ENCODE results near the gene SNTA1.
A peak's percentile ranks its signal among the peaks of the same experiment; 100 is the strongest.

The SNTA1 gene

GRCh38 chr20:33399924-33400323 is 43.6 kb downstream of the SNTA1 start:
- no peak overlapping the region for H3K14ac ChIP-seq (ENCODE audit: low read length)
- no peak overlapping the region for H3K23ac ChIP-seq (ENCODE audit: low read depth, low read length, poor library complexity)
- no peak overlapping the region for H2BK12ac ChIP-seq (ENCODE audit: low read length)
- no peak overlapping the region for H2BK15ac ChIP-seq (ENCODE audit: low read length)
- H2AFZ ChIP-seq (ENCODE audit: low read length), result no peak overlapping the region
- H4K91ac ChIP-seq (ENCODE audit: low read depth, low read length, poor library complexity), result no peak overlapping the region
- H3K27me3 ChIP-seq (ENCODE audit: control insufficient read depth in 3 of 3, insufficient read depth in 3 of 3, low read depth in 1 of 3, low read length in 3 of 3), result no peaks in the 10 kb centered on the region
- no peak overlapping the region for H2BK5ac ChIP-seq (ENCODE audit: low read length)
- peak overlapping the region in 1 of 2 donors; percentile 79 for H3K4me3 ChIP-seq (ENCODE audit: low read length in 2 of 2)
- H2AK5ac ChIP-seq (ENCODE audit: low read depth, low read length), result no peak overlapping the region
- H2BK120ac ChIP-seq (ENCODE audit: low read depth, low read length), result no peak overlapping the region
- peak overlapping the region; percentile 15 for H3K9ac ChIP-seq (ENCODE audit: low read depth, low read length, poor library complexity)
- no peaks in the 10 kb centered on the region for H3K9me3 ChIP-seq (replicated peaks in 1 of 2; ENCODE audit: control insufficient read depth in 2 of 2, insufficient read depth in 1 of 2, low read depth in 1 of 2, low read length in 2 of 2)
- H3K79me1 ChIP-seq (ENCODE audit: low read depth, low read length), result peaks cover 12% of the 10 kb centered on the region
- H3K4ac ChIP-seq (ENCODE audit: low read length), result no peak overlapping the region
- H3K4me2 ChIP-seq (ENCODE audit: insufficient read depth, low read length, poor library complexity, severe bottlenecking), result no peak overlapping the region
- no peak overlapping the region for H3K18ac ChIP-seq (ENCODE audit: low read length)
- H4K8ac ChIP-seq (ENCODE audit: low read depth, low read length), result no peak overlapping the region
- H3K4me1 ChIP-seq (ENCODE audit: control insufficient read depth in 2 of 2, insufficient read depth in 1 of 2, low read depth in 1 of 2, low read length in 2 of 2), result peaks cover 6 to 10% of the 10 kb centered on the region in 2 donors
- no peak overlapping the region for H3K27ac ChIP-seq (replicated peaks; ENCODE audit: low read length)
- H3K36me3 ChIP-seq (replicated peaks in 1 of 2; ENCODE audit: control insufficient read depth in 2 of 2, insufficient read depth in 2 of 2, low read length in 2 of 2), result peaks cover 0 to 26% of the 10 kb centered on the region in 2 donors
- DNase-seq (ENCODE audit: low spot score), result no peak
- WGBS, 2 donors (ENCODE audit: extremely low coverage in 2 of 2, insufficient read length in 2 of 2, insufficient replicate concordance in 1 of 2), result no CpG with 5 or more reads among the region's 6 CpGs

GRCh38 chr20:33394718-33395117 is 48.8 kb downstream of the SNTA1 start:
- H2BK5ac ChIP-seq (ENCODE audit: low read length), result no peak overlapping the region
- H3K14ac ChIP-seq (ENCODE audit: low read length), result no peak overlapping the region
- H3K4ac ChIP-seq (ENCODE audit: low read length), result no peak overlapping the region
- no peaks in the 10 kb centered on the region for H3K27me3 ChIP-seq (ENCODE audit: control insufficient read depth in 3 of 3, insufficient read depth in 3 of 3, low read depth in 1 of 3, low read length in 3 of 3)
- peak overlapping the region; percentile 43 for H4K8ac ChIP-seq (ENCODE audit: low read depth, low read length)
- no peak overlapping the region for H2BK120ac ChIP-seq (ENCODE audit: low read depth, low read length)
- 100% methylated on average over 1 of the region's 4 CpGs; no CpG with 5 or more reads in 1 of the 2 donors for WGBS, 2 donors (ENCODE audit: extremely low coverage in 2 of 2, insufficient read length in 2 of 2, insufficient replicate concordance in 1 of 2)
- H3K23ac ChIP-seq (ENCODE audit: low read depth, low read length, poor library complexity), result no peak overlapping the region
- H2BK12ac ChIP-seq (ENCODE audit: low read length), result no peak overlapping the region
- H3K9ac ChIP-seq (ENCODE audit: low read depth, low read length, poor library complexity), result no peak overlapping the region
- no peak overlapping the region for H3K18ac ChIP-seq (ENCODE audit: low read length)
- H3K9me3 ChIP-seq (replicated peaks in 1 of 2; ENCODE audit: control insufficient read depth in 2 of 2, insufficient read depth in 1 of 2, low read depth in 1 of 2, low read length in 2 of 2), result peaks cover 2 to 6% of the 10 kb centered on the region in 2 donors
- H2AK5ac ChIP-seq (ENCODE audit: low read depth, low read length), result no peak overlapping the region
- no peak overlapping the region for H3K27ac ChIP-seq (replicated peaks; ENCODE audit: low read length)
- H2BK15ac ChIP-seq (ENCODE audit: low read length), result no peak overlapping the region
- H3K79me1 ChIP-seq (ENCODE audit: low read depth, low read length), result peaks cover 2% of the 10 kb centered on the region
- no peaks in the 10 kb centered on the region for H3K4me1 ChIP-seq (ENCODE audit: control insufficient read depth in 2 of 2, insufficient read depth in 1 of 2, low read depth in 1 of 2, low read length in 2 of 2)
- H3K4me3 ChIP-seq (ENCODE audit: low read length in 2 of 2), result no peak overlapping the region
- peaks cover 16 to 71% of the 10 kb centered on the region in 2 donors for H3K36me3 ChIP-seq (replicated peaks in 1 of 2; ENCODE audit: control insufficient read depth in 2 of 2, insufficient read depth in 2 of 2, low read length in 2 of 2)
- H2AFZ ChIP-seq (ENCODE audit: low read length), result no peak overlapping the region
- no peak overlapping the region for H4K91ac ChIP-seq (ENCODE audit: low read depth, low read length, poor library complexity)
- DNase-seq (ENCODE audit: low spot score), result no peak
- H3K4me2 ChIP-seq (ENCODE audit: insufficient read depth, low read length, poor library complexity, severe bottlenecking), result no peak overlapping the region

- Histone ChIP-seq H2BK12ac (ENCODE audit: low read length) (no peak overlapping the region), H3K79me1 (ENCODE audit: low read depth, low read length) (peaks cover under 1% of the 10 kb centered on the region), H2BK15ac (ENCODE audit: low read length) (no peak overlapping the region), H3K18ac (ENCODE audit: low read length) (no peak overlapping the region), H3K36me3 (replicated peaks in 1 of 2; ENCODE audit: control insufficient read depth in 2 of 2, insufficient read depth in 2 of 2, low read length in 2 of 2) (peaks cover 16 to 73% of the 10 kb centered on the region in 2 donors), H3K27me3 (ENCODE audit: control insufficient read depth in 3 of 3, insufficient read depth in 3 of 3, low read depth in 1 of 3, low read length in 3 of 3) (no peaks in the 10 kb centered on the region), H2AK5ac (ENCODE audit: low read depth, low read length) (no peak overlapping the region), H3K4ac (ENCODE audit: low read length) (no peak overlapping the region), H2BK5ac (ENCODE audit: low read length) (no peak overlapping the region), H3K23ac (ENCODE audit: low read depth, low read length, poor library complexity) (no peak overlapping the region), H3K9me3 (replicated peaks in 1 of 2; ENCODE audit: control insufficient read depth in 2 of 2, insufficient read depth in 1 of 2, low read depth in 1 of 2, low read length in 2 of 2) (peaks cover 2 to 6% of the 10 kb centered on the region in 2 donors), H3K4me1 (ENCODE audit: control insufficient read depth in 2 of 2, insufficient read depth in 1 of 2, low read depth in 1 of 2, low read length in 2 of 2) (no peaks in the 10 kb centered on the region), H3K27ac (replicated peaks; ENCODE audit: low read length) (no peak overlapping the region), H2BK120ac (ENCODE audit: low read depth, low read length) (no peak overlapping the region), H4K8ac (ENCODE audit: low read depth, low read length) (no peak overlapping the region), H4K91ac (ENCODE audit: low read depth, low read length, poor library complexity) (no peak overlapping the region), H3K9ac (ENCODE audit: low read depth, low read length, poor library complexity) (no peak overlapping the region), H3K4me3 (ENCODE audit: low read length in 2 of 2) (no peak overlapping the region), H2AFZ (ENCODE audit: low read length) (no peak overlapping the region), H3K14ac (ENCODE audit: low read length) (no peak overlapping the region), H3K4me2 (ENCODE audit: insufficient read depth, low read length, poor library complexity, severe bottlenecking) (no peak overlapping the region)
- no peak for DNase-seq (ENCODE audit: low spot score)
- no CpG with 5 or more reads among the region's 4 CpGs for WGBS, 2 donors (ENCODE audit: extremely low coverage in 2 of 2, insufficient read length in 2 of 2, insufficient replicate concordance in 1 of 2)
Measured at GRCh38 chr20:33393609-33394008, 50.0 kb downstream of the SNTA1 start.

GRCh38 chr20:33391722-33392415 is 51.7 kb downstream of the SNTA1 start:
- no peaks in the 10 kb centered on the region for H3K27me3 ChIP-seq (ENCODE audit: control insufficient read depth in 3 of 3, insufficient read depth in 3 of 3, low read depth in 1 of 3, low read length in 3 of 3)
- H2AFZ ChIP-seq (ENCODE audit: low read length), result no peak overlapping the region
- H3K79me1 ChIP-seq (ENCODE audit: low read depth, low read length), result no peaks in the 10 kb centered on the region
- H3K9ac ChIP-seq (ENCODE audit: low read depth, low read length, poor library complexity), result no peak overlapping the region
- no peak overlapping the region for H3K4me2 ChIP-seq (ENCODE audit: insufficient read depth, low read length, poor library complexity, severe bottlenecking)
- no peak overlapping the region for H4K8ac ChIP-seq (ENCODE audit: low read depth, low read length)
- no peak for DNase-seq (ENCODE audit: low spot score)
- no peak overlapping the region for H3K23ac ChIP-seq (ENCODE audit: low read depth, low read length, poor library complexity)
- no peak overlapping the region for H3K4me3 ChIP-seq (ENCODE audit: low read length in 2 of 2)
- no peak overlapping the region for H3K27ac ChIP-seq (replicated peaks; ENCODE audit: low read length)
- no peaks in the 10 kb centered on the region for H3K4me1 ChIP-seq (ENCODE audit: control insufficient read depth in 2 of 2, insufficient read depth in 1 of 2, low read depth in 1 of 2, low read length in 2 of 2)
- no peak overlapping the region for H3K18ac ChIP-seq (ENCODE audit: low read length)
- no peak overlapping the region for H3K14ac ChIP-seq (ENCODE audit: low read length)
- H4K91ac ChIP-seq (ENCODE audit: low read depth, low read length, poor library complexity), result no peak overlapping the region
- H2BK12ac ChIP-seq (ENCODE audit: low read length), result no peak overlapping the region
- WGBS, 2 donors (ENCODE audit: extremely low coverage in 2 of 2, insufficient read length in 2 of 2, insufficient replicate concordance in 1 of 2), result no CpG with 5 or more reads among the region's 9 CpGs
- H3K36me3 ChIP-seq (replicated peaks in 1 of 2; ENCODE audit: control insufficient read depth in 2 of 2, insufficient read depth in 2 of 2, low read length in 2 of 2), result peaks cover 19 to 76% of the 10 kb centered on the region in 2 donors
- H2BK15ac ChIP-seq (ENCODE audit: low read length), result no peak overlapping the region
- H2AK5ac ChIP-seq (ENCODE audit: low read depth, low read length), result no peak overlapping the region
- H3K4ac ChIP-seq (ENCODE audit: low read length), result no peak overlapping the region
- no peak overlapping the region for H2BK5ac ChIP-seq (ENCODE audit: low read length)
- H2BK120ac ChIP-seq (ENCODE audit: low read depth, low read length), result no peak overlapping the region
- peaks cover 2 to 6% of the 10 kb centered on the region in 2 donors for H3K9me3 ChIP-seq (replicated peaks in 1 of 2; ENCODE audit: control insufficient read depth in 2 of 2, insufficient read depth in 1 of 2, low read depth in 1 of 2, low read length in 2 of 2)
